ENCODE data around the gene CCDC92. TPM values are rescaled to one million over a fixed set of nuclear protein-coding genes. Genes with fewer than 3 reads are reported as not detected.
A peak's percentile ranks its signal among the peaks of the same experiment; 100 is the strongest.

Gene CCDC92
- total RNA-seq, 1 donor from 2014 or later: 22.9 TPM

DNA sequence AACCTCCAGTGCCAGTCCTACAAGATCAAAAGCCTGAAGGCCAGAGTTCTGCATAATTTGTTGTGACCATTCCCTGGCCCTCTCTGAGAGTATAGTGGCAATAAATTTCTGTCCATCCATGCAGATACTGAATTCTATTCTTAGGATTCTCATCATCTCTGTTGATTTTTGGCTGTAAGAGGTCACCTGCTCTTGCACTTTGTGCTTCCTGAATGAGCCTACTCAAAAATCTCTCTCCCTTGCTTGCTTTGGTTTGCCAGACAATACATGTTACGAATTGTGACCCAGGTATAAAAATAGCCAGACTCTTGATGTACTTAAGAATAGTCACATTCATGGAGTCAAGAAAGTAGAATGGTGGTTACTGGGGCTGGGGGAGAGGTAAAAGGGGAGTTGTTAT, 17.1 kb upstream of the CCDC92 start:
- DNase-seq (ENCODE audit: extremely low spot score, unreplicated experiment): no peak
- H3K9me3 Mint-ChIP-seq: no peaks in the 10 kb centered on the region
- peaks cover 43% of the 10 kb centered on the region for H3K4me1 Mint-ChIP-seq (ENCODE audit: unreplicated experiment)
- TF ChIP-seq, protein P1, sequence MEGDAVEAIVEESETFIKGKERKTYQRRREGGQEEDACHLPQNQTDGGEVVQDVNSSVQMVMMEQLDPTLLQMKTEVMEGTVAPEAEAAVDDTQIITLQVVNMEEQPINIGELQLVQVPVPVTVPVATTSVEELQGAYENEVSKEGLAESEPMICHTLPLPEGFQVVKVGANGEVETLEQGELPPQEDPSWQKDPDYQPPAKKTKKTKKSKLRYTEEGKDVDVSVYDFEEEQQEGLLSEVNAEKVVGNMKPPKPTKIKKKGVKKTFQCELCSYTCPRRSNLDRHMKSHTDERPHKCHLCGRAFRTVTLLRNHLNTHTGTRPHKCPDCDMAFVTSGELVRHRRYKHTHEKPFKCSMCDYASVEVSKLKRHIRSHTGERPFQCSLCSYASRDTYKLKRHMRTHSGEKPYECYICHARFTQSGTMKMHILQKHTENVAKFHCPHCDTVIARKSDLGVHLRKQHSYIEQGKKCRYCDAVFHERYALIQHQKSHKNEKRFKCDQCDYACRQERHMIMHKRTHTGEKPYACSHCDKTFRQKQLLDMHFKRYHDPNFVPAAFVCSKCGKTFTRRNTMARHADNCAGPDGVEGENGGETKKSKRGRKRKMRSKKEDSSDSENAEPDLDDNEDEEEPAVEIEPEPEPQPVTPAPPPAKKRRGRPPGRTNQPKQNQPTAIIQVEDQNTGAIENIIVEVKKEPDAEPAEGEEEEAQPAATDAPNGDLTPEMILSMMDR (conservative IDR thresholded peaks at IDR 0.05): no peak
- H3K27ac Mint-ChIP-seq: no peak overlapping the region
- H3K4me3 Mint-ChIP-seq: no peak overlapping the region
- H3K36me3 Mint-ChIP-seq: peaks cover 35% of the 10 kb centered on the region
- H3K27me3 Mint-ChIP-seq: no peaks in the 10 kb centered on the region

DNA sequence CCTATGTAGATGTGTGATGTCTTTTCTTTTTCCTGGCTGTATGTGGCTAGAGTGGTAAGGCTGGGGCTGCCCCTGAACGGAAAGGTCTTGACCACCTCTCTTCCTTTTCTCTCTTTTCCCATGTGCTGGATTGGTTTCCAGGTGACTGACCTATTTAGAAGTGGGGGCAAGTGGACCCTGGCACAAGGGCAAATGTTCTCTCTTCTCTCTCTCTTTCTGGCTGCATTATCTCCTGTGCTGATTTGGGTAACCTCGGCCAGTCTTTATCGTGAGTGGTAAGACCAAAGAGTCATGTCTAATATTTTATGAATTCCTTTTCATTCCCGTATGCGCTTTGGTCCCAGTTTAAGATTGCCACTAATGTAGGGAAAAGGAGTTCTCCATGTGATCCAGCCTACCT, 16.5 kb upstream of the CCDC92 start:
- Mint-ChIP-seq H3K27ac (no peak overlapping the region), H3K4me3 (no peak overlapping the region), H3K27me3 (no peaks in the 10 kb centered on the region), H3K9me3 (no peaks in the 10 kb centered on the region), H3K4me1 (ENCODE audit: unreplicated experiment) (peaks cover 46% of the 10 kb centered on the region), H3K36me3 (peaks cover 34% of the 10 kb centered on the region)
- TF ChIP-seq, protein P1 (conservative IDR thresholded peaks at IDR 0.05): no peak
- no peak for DNase-seq (ENCODE audit: extremely low spot score, unreplicated experiment)

DNA sequence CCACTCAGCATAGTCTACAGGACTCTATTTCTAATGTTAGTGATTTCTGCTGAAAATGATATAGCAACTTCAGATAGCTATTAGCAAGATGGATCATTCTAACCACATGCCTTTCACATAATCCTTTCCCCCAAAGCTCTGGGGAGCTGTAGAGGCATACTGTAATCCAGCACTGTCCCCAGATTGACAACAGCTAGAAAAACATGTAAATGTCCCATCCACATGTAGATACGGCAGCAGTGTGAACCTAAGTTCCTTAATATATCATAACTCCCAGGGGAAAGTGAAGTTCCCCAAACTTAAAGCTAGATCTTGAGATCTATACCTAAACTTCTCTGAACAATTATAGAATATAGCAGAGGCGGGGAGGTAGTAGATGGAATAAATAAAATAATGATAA, 14.4 kb upstream of the CCDC92 start:
- H3K27me3 Mint-ChIP-seq: no peaks in the 10 kb centered on the region
- no peak for DNase-seq (ENCODE audit: extremely low spot score, unreplicated experiment)
- peaks cover 29% of the 10 kb centered on the region for H3K36me3 Mint-ChIP-seq
- H3K27ac Mint-ChIP-seq: no peak overlapping the region
- TF ChIP-seq, protein P1 (conservative IDR thresholded peaks at IDR 0.05): no peak
- H3K4me1 Mint-ChIP-seq (ENCODE audit: unreplicated experiment): peaks cover 49% of the 10 kb centered on the region
- H3K9me3 Mint-ChIP-seq: no peaks in the 10 kb centered on the region
- no peak overlapping the region for H3K4me3 Mint-ChIP-seq

DNA sequence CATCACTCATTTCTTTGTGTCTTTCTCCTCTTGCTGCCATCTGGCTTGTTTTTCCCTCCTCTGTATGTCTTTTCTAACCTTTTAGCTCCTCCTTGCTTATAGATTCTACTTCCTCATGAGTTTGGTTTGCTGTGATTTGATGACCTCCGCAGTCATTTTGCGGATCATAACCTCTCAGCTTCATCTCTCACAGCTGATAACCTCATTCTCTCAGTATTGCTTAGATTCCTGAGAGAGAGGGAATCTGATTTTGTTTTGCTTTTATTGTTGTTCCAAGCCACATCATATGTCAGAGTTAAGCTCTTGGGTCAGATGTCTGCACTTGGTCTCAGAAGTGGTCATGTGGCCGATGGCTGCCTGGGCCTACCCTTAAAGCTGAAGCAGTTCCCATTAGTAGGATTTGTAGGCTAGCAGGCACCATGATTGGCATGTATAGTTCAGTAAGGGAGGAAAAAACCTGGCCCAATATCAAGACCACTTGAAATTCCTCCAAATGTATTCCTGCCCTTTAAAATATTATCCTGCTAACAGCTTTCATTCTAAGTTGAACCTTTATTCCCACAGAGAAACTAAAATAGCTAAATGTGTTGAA, 13.8 kb upstream of the CCDC92 start:
- Mint-ChIP-seq H3K27ac (peak overlapping the region; percentile 3), H3K4me3 (no peak overlapping the region), H3K36me3 (peaks cover 25% of the 10 kb centered on the region), H3K9me3 (no peaks in the 10 kb centered on the region), H3K27me3 (no peaks in the 10 kb centered on the region), H3K4me1 (ENCODE audit: unreplicated experiment) (peaks cover 52% of the 10 kb centered on the region)
- no peak for DNase-seq (ENCODE audit: extremely low spot score, unreplicated experiment)
- TF ChIP-seq, protein P1 (conservative IDR thresholded peaks at IDR 0.05): no peak

DNA sequence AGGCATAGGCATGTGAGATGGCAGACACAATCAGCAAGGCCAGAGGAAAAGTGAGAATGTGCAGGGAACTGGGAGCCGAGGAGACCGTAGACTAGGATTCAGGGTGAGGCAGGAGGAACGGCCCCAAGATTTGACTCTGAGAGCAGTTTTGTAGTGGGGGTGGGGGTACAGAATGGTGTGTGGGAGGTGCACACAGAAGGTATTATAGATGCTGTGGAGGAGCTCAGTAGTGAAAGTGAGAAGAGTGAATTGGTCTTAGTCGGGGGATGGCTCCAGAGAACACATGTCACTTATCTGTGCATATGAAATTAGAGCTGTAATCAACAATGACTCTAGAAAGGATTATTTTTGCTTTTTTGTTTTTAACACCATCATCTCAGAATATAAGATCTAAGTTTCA, 12.3 kb upstream of the CCDC92 start:
- TF ChIP-seq, protein P1 (conservative IDR thresholded peaks at IDR 0.05): no peak
- DNase-seq (ENCODE audit: extremely low spot score, unreplicated experiment): no peak
- no peak overlapping the region for H3K4me3 Mint-ChIP-seq
- H3K9me3 Mint-ChIP-seq: no peaks in the 10 kb centered on the region
- peak overlapping the region; percentile 9 for H3K27ac Mint-ChIP-seq
- H3K36me3 Mint-ChIP-seq: peaks cover 26% of the 10 kb centered on the region
- H3K4me1 Mint-ChIP-seq (ENCODE audit: unreplicated experiment): peaks cover 50% of the 10 kb centered on the region
- no peaks in the 10 kb centered on the region for H3K27me3 Mint-ChIP-seq

All from type B pancreatic cell (in vitro differentiated cells).